ENCODE measurements around the gene SLC17A1. TPM values are rescaled to one million over a fixed set of nuclear protein-coding genes. Genes with fewer than 3 reads are reported as not detected.
"Not testable (repeated sequence)": the region's sequence is repeated elsewhere in the genome, so short reads cannot be mapped to it uniquely, and the experiment has no call there.

Gene SLC17A1
- total RNA-seq, 1 donor from 2014 or later, result not detected

- no peak for DNase-seq (ENCODE audit: low spot score in 2 of 2, unreplicated experiment in 2 of 2)
- peaks cover 4% of the 10 kb centered on the region for H3K9me3 Mint-ChIP-seq
- TF ChIP-seq CTCF (IDR thresholded peaks at IDR 0.05; ENCODE audit: unreplicated experiment), result no peak
- no peak overlapping the region for H3K27ac Mint-ChIP-seq
- peaks cover 4% of the 10 kb centered on the region for H3K27me3 Mint-ChIP-seq (ENCODE audit: low read depth)
- H3K4me3 Mint-ChIP-seq, result no peak overlapping the region
- peaks cover 17% of the 10 kb centered on the region for H3K4me1 Mint-ChIP-seq
- H3K36me3 Mint-ChIP-seq, result no peaks in the 10 kb centered on the region
Measured at GRCh38 chr6:25749837-25750236, 82.0 kb downstream of the SLC17A1 start.

- H3K4me1 Mint-ChIP-seq, result peaks cover 17% of the 10 kb centered on the region
- H3K9me3 Mint-ChIP-seq; H3K4me3 Mint-ChIP-seq; H3K27me3 Mint-ChIP-seq (ENCODE audit: low read depth); H3K36me3 Mint-ChIP-seq; DNase-seq (ENCODE audit: low spot score in 2 of 2, unreplicated experiment in 2 of 2): not testable (repeated sequence)
- H3K27ac Mint-ChIP-seq, result peak overlapping the region; percentile 27
Measured at GRCh38 chr6:25748601-25749517, 83.0 kb downstream of the SLC17A1 start.

- TF ChIP-seq CTCF (IDR thresholded peaks at IDR 0.05; ENCODE audit: unreplicated experiment), result no peak
- H3K9me3 Mint-ChIP-seq, result peaks cover 4% of the 10 kb centered on the region
- no peaks in the 10 kb centered on the region for H3K36me3 Mint-ChIP-seq
- DNase-seq (ENCODE audit: low spot score in 2 of 2, unreplicated experiment in 2 of 2), result no peak
- H3K27me3 Mint-ChIP-seq (ENCODE audit: low read depth), result no peaks in the 10 kb centered on the region
- H3K4me1 Mint-ChIP-seq, result peaks cover 17% of the 10 kb centered on the region
- no peak overlapping the region for H3K27ac Mint-ChIP-seq
- H3K4me3 Mint-ChIP-seq, result no peak overlapping the region
Measured at GRCh38 chr6:25748049-25748448, 83.8 kb downstream of the SLC17A1 start.

GRCh38 chr6:25747477-25747876 lies 84.4 kb downstream of the SLC17A1 start:
- H3K27me3 Mint-ChIP-seq (ENCODE audit: low read depth), result no peaks in the 10 kb centered on the region

GRCh38 chr6:25746968-25747367 lies 84.9 kb downstream of the SLC17A1 start:
- no peak for TF ChIP-seq CTCF (IDR thresholded peaks at IDR 0.05; ENCODE audit: unreplicated experiment)
- DNase-seq (ENCODE audit: low spot score in 2 of 2, unreplicated experiment in 2 of 2), result no peak
- peaks cover 17% of the 10 kb centered on the region for H3K4me1 Mint-ChIP-seq
- peaks cover 6% of the 10 kb centered on the region for H3K9me3 Mint-ChIP-seq
- no peak overlapping the region for H3K4me3 Mint-ChIP-seq
- no peaks in the 10 kb centered on the region for H3K27me3 Mint-ChIP-seq (ENCODE audit: low read depth)
- no peak overlapping the region for H3K27ac Mint-ChIP-seq
- H3K36me3 Mint-ChIP-seq, result no peaks in the 10 kb centered on the region

More at GRCh38 chr6:25747477-25747876, 84.4 kb downstream of the SLC17A1 start:
- Mint-ChIP-seq H3K4me3 (no peak overlapping the region), H3K27ac (no peak overlapping the region), H3K4me1 (peaks cover 17% of the 10 kb centered on the region), H3K36me3 (no peaks in the 10 kb centered on the region), H3K9me3 (peaks cover 4% of the 10 kb centered on the region)
- no peak for TF ChIP-seq CTCF (IDR thresholded peaks at IDR 0.05; ENCODE audit: unreplicated experiment)
- DNase-seq (ENCODE audit: low spot score in 2 of 2, unreplicated experiment in 2 of 2), result no peak

- no peak for DNase-seq (ENCODE audit: low spot score in 2 of 2, unreplicated experiment in 2 of 2)
- H3K9me3 Mint-ChIP-seq, result peaks cover 9% of the 10 kb centered on the region
- no peaks in the 10 kb centered on the region for H3K27me3 Mint-ChIP-seq (ENCODE audit: low read depth)
- H3K4me1 Mint-ChIP-seq, result peaks cover 17% of the 10 kb centered on the region
- H3K27ac Mint-ChIP-seq, result no peak overlapping the region
- no peaks in the 10 kb centered on the region for H3K36me3 Mint-ChIP-seq
- H3K4me3 Mint-ChIP-seq, result no peak overlapping the region
- TF ChIP-seq CTCF (IDR thresholded peaks at IDR 0.05; ENCODE audit: unreplicated experiment), result no peak
Measured at GRCh38 chr6:25745836-25746235, 86.0 kb downstream of the SLC17A1 start.
